ENCODE results near the gene TLL2. TPM values are rescaled to one million over a fixed set of nuclear protein-coding genes. Genes with fewer than 3 reads are reported as not detected.

Gene TLL2
- total RNA-seq, 4 donors from 2014 or later: 0.13 to 2.4 (median 1.8) TPM

GRCh38 chr10:96408201-96408600 is 105.5 kb downstream of the TLL2 start:
- Histone ChIP-seq H3K4me1 (no peaks in the 10 kb centered on the region), H3K9me3 (no peaks in the 10 kb centered on the region), H3K4me3 (replicated peaks in 1 of 3) (no peak overlapping the region), H3K36me3 (no peaks in the 10 kb centered on the region), H3K27me3 (no peaks in the 10 kb centered on the region), H3K27ac (no peak overlapping the region)
- no peak for DNase-seq
- no peak for TF ChIP-seq POLR2A (IDR thresholded peaks at IDR 0.05)
- TF ChIP-seq, protein P1, sequence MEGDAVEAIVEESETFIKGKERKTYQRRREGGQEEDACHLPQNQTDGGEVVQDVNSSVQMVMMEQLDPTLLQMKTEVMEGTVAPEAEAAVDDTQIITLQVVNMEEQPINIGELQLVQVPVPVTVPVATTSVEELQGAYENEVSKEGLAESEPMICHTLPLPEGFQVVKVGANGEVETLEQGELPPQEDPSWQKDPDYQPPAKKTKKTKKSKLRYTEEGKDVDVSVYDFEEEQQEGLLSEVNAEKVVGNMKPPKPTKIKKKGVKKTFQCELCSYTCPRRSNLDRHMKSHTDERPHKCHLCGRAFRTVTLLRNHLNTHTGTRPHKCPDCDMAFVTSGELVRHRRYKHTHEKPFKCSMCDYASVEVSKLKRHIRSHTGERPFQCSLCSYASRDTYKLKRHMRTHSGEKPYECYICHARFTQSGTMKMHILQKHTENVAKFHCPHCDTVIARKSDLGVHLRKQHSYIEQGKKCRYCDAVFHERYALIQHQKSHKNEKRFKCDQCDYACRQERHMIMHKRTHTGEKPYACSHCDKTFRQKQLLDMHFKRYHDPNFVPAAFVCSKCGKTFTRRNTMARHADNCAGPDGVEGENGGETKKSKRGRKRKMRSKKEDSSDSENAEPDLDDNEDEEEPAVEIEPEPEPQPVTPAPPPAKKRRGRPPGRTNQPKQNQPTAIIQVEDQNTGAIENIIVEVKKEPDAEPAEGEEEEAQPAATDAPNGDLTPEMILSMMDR (IDR thresholded peaks at IDR 0.05): no peak
- WGBS, 2 donors: 77 to 87% methylated on average over 1 of the region's 1 CpG
- intact Hi-C loops (cut with DNase I): no loop called here

DNA sequence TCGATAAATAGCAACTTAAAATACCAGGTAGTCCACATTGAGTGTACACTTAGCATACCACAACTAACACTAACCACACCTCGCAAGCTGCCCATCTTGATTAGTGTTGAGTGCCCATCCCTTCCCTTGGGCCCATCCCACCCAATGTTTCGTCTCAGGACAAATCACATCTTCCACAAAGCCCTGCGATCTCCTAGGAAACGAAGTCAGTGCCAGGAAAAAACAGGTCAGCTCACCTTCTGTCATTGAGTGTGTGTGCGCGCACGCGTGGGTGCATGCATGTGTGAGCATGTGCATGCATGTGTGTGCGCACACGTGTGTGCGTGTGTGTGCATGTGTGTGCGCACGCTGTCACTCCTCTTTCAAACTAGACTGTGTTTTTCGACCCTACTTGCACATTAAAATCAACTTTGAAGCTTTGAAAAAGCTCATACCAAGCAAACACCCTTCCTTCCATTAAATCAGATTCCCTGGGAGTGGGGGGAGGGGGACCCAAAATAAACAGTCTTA is 106.1 kb downstream of the TLL2 start:
- Histone ChIP-seq H3K4me3 (replicated peaks in 1 of 3) (no peak overlapping the region), H3K27me3 (no peaks in the 10 kb centered on the region), H3K36me3 (no peaks in the 10 kb centered on the region), H3K9me3 (no peaks in the 10 kb centered on the region), H3K27ac (no peak overlapping the region), H3K4me1 (no peaks in the 10 kb centered on the region)
- no peak for DNase-seq
- intact Hi-C loops (cut with DNase I): no loop called here
- no peak for TF ChIP-seq POLR2A (IDR thresholded peaks at IDR 0.05)
- TF ChIP-seq, protein P1 (IDR thresholded peaks at IDR 0.05): no peak
- 87 to 90% methylated on average over 15 of the region's 15 CpGs for WGBS, 2 donors

- no peak for TF ChIP-seq POLR2A (IDR thresholded peaks at IDR 0.05)
- TF ChIP-seq, protein P1 (IDR thresholded peaks at IDR 0.05): no peak
- H3K4me3 ChIP-seq (replicated peaks in 1 of 3): no peak overlapping the region
- H3K4me1 ChIP-seq: no peaks in the 10 kb centered on the region
- no peak overlapping the region for H3K27ac ChIP-seq
- H3K27me3 ChIP-seq: no peaks in the 10 kb centered on the region
- no peak for DNase-seq
- no peaks in the 10 kb centered on the region for H3K36me3 ChIP-seq
- intact Hi-C loops (cut with DNase I): no loop called here
- H3K9me3 ChIP-seq: no peaks in the 10 kb centered on the region
- WGBS, 2 donors: 80 to 84% methylated on average over 5 of the region's 5 CpGs
These were observed 107.6 kb downstream of the TLL2 start for GRCh38 chr10:96406091-96406490.

DNA sequence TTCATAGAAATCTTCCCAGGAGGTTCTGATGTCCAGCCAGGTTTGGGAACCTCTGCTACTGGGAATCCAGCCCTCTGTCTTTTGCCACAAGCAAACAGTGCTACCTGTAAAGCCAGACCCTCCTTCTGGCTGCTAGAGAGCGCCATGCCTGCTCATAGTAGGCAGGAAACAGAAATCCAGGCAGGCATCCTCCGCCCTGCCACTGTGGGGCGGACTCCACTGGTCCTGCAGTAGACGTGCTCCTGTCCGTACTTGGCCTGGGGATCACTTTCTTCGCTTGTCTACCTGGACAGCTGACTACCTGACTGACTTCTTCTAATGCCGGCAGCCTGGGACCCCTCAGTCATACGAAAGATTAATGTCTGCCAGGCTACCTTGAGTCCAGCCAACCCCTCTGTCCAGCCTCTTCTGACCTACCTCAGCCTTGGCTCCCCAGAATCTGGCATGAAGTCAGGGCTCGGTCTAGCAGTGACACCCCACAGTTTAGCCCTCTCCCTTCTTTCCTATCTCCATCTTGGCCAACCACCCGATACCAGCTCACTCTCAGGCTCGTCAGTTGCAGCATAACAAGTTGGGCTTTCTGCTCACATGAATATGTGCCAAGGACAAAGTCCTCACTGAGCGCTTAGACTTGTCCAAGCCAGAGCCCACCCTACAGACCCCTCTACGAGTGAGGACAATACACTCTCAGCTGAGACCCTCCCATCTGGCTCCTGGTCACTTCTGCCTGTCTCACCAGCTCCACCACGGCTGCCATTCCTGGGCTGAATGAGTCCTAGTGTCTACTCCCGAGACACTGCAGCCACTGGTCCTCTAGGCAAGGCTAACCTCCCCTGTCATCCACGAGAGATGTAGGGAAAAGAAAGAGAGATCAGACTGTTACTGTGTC is 111.1 kb downstream of the TLL2 start:
- no peak for DNase-seq
- Histone ChIP-seq H3K27me3 (no peaks in the 10 kb centered on the region), H3K4me3 (replicated peaks in 1 of 3) (no peak overlapping the region), H3K9me3 (no peaks in the 10 kb centered on the region), H3K36me3 (no peaks in the 10 kb centered on the region), H3K27ac (no peak overlapping the region), H3K4me1 (no peaks in the 10 kb centered on the region)
- intact Hi-C loops (cut with DNase I): no loop called here
- TF ChIP-seq, protein P1 (IDR thresholded peaks at IDR 0.05): no peak
- TF ChIP-seq POLR2A (IDR thresholded peaks at IDR 0.05): no peak
- 81 to 82% methylated on average over 16 of the region's 16 CpGs for WGBS, 2 donors

GRCh38 chr10:96401036-96401435 is 112.7 kb downstream of the TLL2 start:
- no peak overlapping the region for H3K4me3 ChIP-seq (replicated peaks in 1 of 3)
- H3K4me1 ChIP-seq: no peaks in the 10 kb centered on the region
- no peaks in the 10 kb centered on the region for H3K9me3 ChIP-seq
- no peaks in the 10 kb centered on the region for H3K36me3 ChIP-seq
- H3K27me3 ChIP-seq: no peaks in the 10 kb centered on the region
- no peak for DNase-seq
- intact Hi-C loops (cut with DNase I): no loop called here
- TF ChIP-seq POLR2A (IDR thresholded peaks at IDR 0.05): no peak
- TF ChIP-seq, protein P1 (IDR thresholded peaks at IDR 0.05): no peak
- H3K27ac ChIP-seq: no peak overlapping the region
- WGBS, 2 donors: 77 to 82% methylated on average over 7 of the region's 7 CpGs
